HG03097 (cell line): Measurements from ENCODE around the gene SLC7A1.

Experiments used
- ATAC-seq: cut with Tn5 transposase; IDR thresholded peaks from one replicate; pipeline ENCODE4 v1.9.1; 2021; ENCODE audit not compliant: unreplicated experiment, low FRiP score

SLC7A1 gene

GRCh38 chr13:29496241-29496712 lies 99.2 kb downstream of the SLC7A1 start:
- no peak for ATAC-seq

- no peak for ATAC-seq
These were observed 101.0 kb downstream of the SLC7A1 start for GRCh38 chr13:29494520-29494919.

- no peak for ATAC-seq
These were observed 101.7 kb downstream of the SLC7A1 start for GRCh38 chr13:29493796-29494195.

- ATAC-seq, result no peak
These were observed 104.2 kb downstream of the SLC7A1 start for GRCh38 chr13:29491248-29491647.

- no peak for ATAC-seq
These were observed 105.0 kb downstream of the SLC7A1 start for GRCh38 chr13:29490561-29490885.

- no peak for ATAC-seq
These were observed 105.6 kb downstream of the SLC7A1 start for GRCh38 chr13:29489650-29490560.

GRCh38 chr13:29487466-29488454 lies 107.7 kb downstream of the SLC7A1 start:
- no peak for ATAC-seq

- ATAC-seq, result no peak
These were observed 108.9 kb downstream of the SLC7A1 start for GRCh38 chr13:29486551-29486950.

GRCh38 chr13:29484796-29485195 lies 110.7 kb downstream of the SLC7A1 start:
- ATAC-seq, result no peak

GRCh38 chr13:29484236-29484635 lies 111.3 kb downstream of the SLC7A1 start:
- no peak for ATAC-seq

- no peak for ATAC-seq
These were observed 111.9 kb downstream of the SLC7A1 start for GRCh38 chr13:29483623-29484022.

- no peak for ATAC-seq
These were observed 112.3 kb downstream of the SLC7A1 start for GRCh38 chr13:29483211-29483610.

- no peak for ATAC-seq
These were observed 113.0 kb downstream of the SLC7A1 start for GRCh38 chr13:29482504-29482903.

- ATAC-seq, result no peak
These were observed 113.9 kb downstream of the SLC7A1 start for GRCh38 chr13:29481603-29482002.

GRCh38 chr13:29480893-29481525 lies 114.5 kb downstream of the SLC7A1 start:
- no peak for ATAC-seq

- no peak for ATAC-seq
These were observed 115.6 kb downstream of the SLC7A1 start for GRCh38 chr13:29479716-29480492.

- no peak for ATAC-seq
These were observed 119.4 kb downstream of the SLC7A1 start for GRCh38 chr13:29476046-29476445.

GRCh38 chr13:29474991-29475390 lies 120.5 kb downstream of the SLC7A1 start:
- ATAC-seq, result no peak

- ATAC-seq, result no peak
These were observed 122.3 kb downstream of the SLC7A1 start for GRCh38 chr13:29473166-29473565.

GRCh38 chr13:29472332-29472961 lies 123.0 kb downstream of the SLC7A1 start:
- no peak for ATAC-seq
